Esophagus muscularis mucosa (tissue), 4 donors: ENCODE measurements around the gene HSPB6. TPM values are rescaled to one million over a fixed set of nuclear protein-coding genes. Genes with fewer than 3 reads are reported as not detected.

Experiments used
- DNase-seq: peaks from one replicate; pipeline ENCODE4 v3.0.0-alpha.2; 2017; ENCODE audit errors: extremely low spot score
- H3K27ac ChIP-seq, 4 donors: fragments of 200-600 bp; sonication (generic); replicated peaks in 1 of 4; 1 replicate in 3 of 4; 2 replicates in 1 of 4; pipeline ENCODE4 v1.5.1; 2016 to 2019; ENCODE audit warnings: mild to moderate bottlenecking in 1 of 4
- H3K27me3 ChIP-seq, 4 donors: fragments of 200-600 bp; sonication (generic); one replicate each; pipeline versions ENCODE4 v1.5.1 to v1.6.0; 2016 to 2019
- H3K36me3 ChIP-seq, 4 donors: fragments of 200-600 bp; sonication (generic); one replicate each; pipeline ENCODE4 v1.5.1; 2016 to 2019
- H3K4me1 ChIP-seq, 4 donors: fragments of 200-600 bp; sonication (generic); one replicate each; pipeline ENCODE4 v1.5.1; 2016 to 2019
- H3K4me3 ChIP-seq, 4 donors: fragments of 200-600 bp; sonication (generic); 1 replicate in 2 of 4; 2 replicates in 2 of 4; pipeline ENCODE4 v1.5.1; 2016 to 2019; ENCODE audit warnings: mild to moderate bottlenecking in 4 of 4, moderate library complexity in 1 of 4
- H3K9me3 ChIP-seq, 4 donors: fragments of 200-600 bp; sonication (generic); 1 replicate in 3 of 4; 2 replicates in 1 of 4; pipeline ENCODE4 v1.5.1; 2016 to 2019
- CTCF ChIP-seq, 3 experiments: fragments of 200-600 bp in 2 of 3; fragments of 450-650 bp in 1 of 3; sonication (generic) in 2 of 3; IDR thresholded peaks; one replicate each; pipeline ENCODE4 v1.5.1; 2017 to 2019; ENCODE audit warnings: antibody characterized with exemption in 3 of 3, mild to moderate bottlenecking in 2 of 3, moderate library complexity in 1 of 3
- EP300 ChIP-seq: sonication (generic); formaldehyde crosslinking; IDR thresholded peaks from one replicate; pipeline ENCODE4 v1.6.1; 2017; ENCODE audit warnings: antibody characterized with exemption
- POLR2A ChIP-seq: fragments of 450-650 bp; IDR thresholded peaks from one replicate; pipeline ENCODE4 v1.6.1; 2017; ENCODE audit warnings: antibody characterized with exemption, moderate library complexity, mild to moderate bottlenecking, low read depth
- POLR2AphosphoS5 ChIP-seq, 2 donors: sonication (generic); formaldehyde crosslinking; IDR thresholded peaks; one replicate each; pipeline ENCODE4 v1.6.1; 2017; ENCODE audit warnings: antibody characterized with exemption in 2 of 2
- WGBS: methylation state at CpG from one replicate; pipeline ENCODE4 v1.1.5; 2018; 5-methylcytosine and 5-hydroxymethylcytosine counted together
- intact Hi-C: fragments of 100-400 bp; cut with DNase I; formaldehyde crosslinking; loops from one replicate; pipeline ENCODE4 v1.15.1; 2023
- total RNA-seq, 4 donors: library from RNA; depleted of rRNA; stranded (reverse); fragments of >200 nt; gene quantifications; one replicate each; pipeline versions ENCODE4 v1.1.0 to v1.2.1, GENCODE V29; 2016

Gene HSPB6
- total RNA-seq, 4 donors from 2014 or later: 64.4 to 146 (median 105) TPM

- peak in 1 of 2 donors; percentile 8 for TF ChIP-seq POLR2AphosphoS5 (IDR thresholded peaks at IDR 0.05)
- no peak for TF ChIP-seq POLR2A
- H3K36me3 ChIP-seq: peaks cover 51 to 75% (median 71%) of the 10 kb centered on the region in 4 donors
- H3K4me3 ChIP-seq: no peak overlapping the region
- H3K27me3 ChIP-seq: no peaks in the 10 kb centered on the region
- 91% methylated on average over 20 of the region's 22 CpGs for WGBS
- intact Hi-C loops: no loop called here
- H3K4me1 ChIP-seq: peaks cover 14 to 36% (median 24%) of the 10 kb centered on the region in 4 donors
- H3K27ac ChIP-seq: peak overlapping the region in 1 of 4 donors; percentile 30
- H3K9me3 ChIP-seq: no peaks in the 10 kb centered on the region
- no peak for DNase-seq
Observed at GRCh38 chr19:35736913-35737886, 19.6 kb downstream of the HSPB6 start.

- TF ChIP-seq POLR2AphosphoS5 (IDR thresholded peaks at IDR 0.05) (no peak), POLR2A (no peak), EP300 (no peak), CTCF (IDR thresholded peaks at IDR 0.05) (no peak)
- H3K36me3 ChIP-seq: peaks cover 74 to 95% (median 93%) of the 10 kb centered on the region in 4 donors
- WGBS: 80% methylated on average over 5 of the region's 5 CpGs
- no peak overlapping the region for H3K4me3 ChIP-seq
- no peak overlapping the region for H3K27ac ChIP-seq
- H3K27me3 ChIP-seq: no peaks in the 10 kb centered on the region
- intact Hi-C loops: no loop called here
- H3K9me3 ChIP-seq: no peaks in the 10 kb centered on the region
- no peak for DNase-seq
- H3K4me1 ChIP-seq: peaks cover 5 to 15% (median 8%) of the 10 kb centered on the region in 4 donors
Observed at GRCh38 chr19:35734889-35735288, 21.9 kb downstream of the HSPB6 start.

- Histone ChIP-seq H3K4me1 (peaks cover 0 to 8% (median 2%) of the 10 kb centered on the region in 4 donors), H3K27ac (no peak overlapping the region), H3K9me3 (no peaks in the 10 kb centered on the region), H3K4me3 (no peak overlapping the region), H3K36me3 (peaks cover 80 to 100% (median 98%) of the 10 kb centered on the region in 4 donors), H3K27me3 (no peaks in the 10 kb centered on the region)
- intact Hi-C loops: no loop called here
- TF ChIP-seq POLR2A (no peak), EP300 (no peak), POLR2AphosphoS5 (IDR thresholded peaks at IDR 0.05) (no peak), CTCF (IDR thresholded peaks at IDR 0.05) (no peak)
- DNase-seq: no peak
- 95% methylated on average over 8 of the region's 8 CpGs for WGBS
Observed at GRCh38 chr19:35734273-35734672, 22.6 kb downstream of the HSPB6 start.

- no peak for TF ChIP-seq EP300
- TF ChIP-seq POLR2AphosphoS5 (IDR thresholded peaks at IDR 0.05): no peak
- TF ChIP-seq CTCF (IDR thresholded peaks at IDR 0.05): no peak
- TF ChIP-seq POLR2A: no peak
- Histone ChIP-seq H3K27ac (no peak overlapping the region), H3K4me3 (no peak overlapping the region), H3K36me3 (peaks cover 85 to 100% (median 98%) of the 10 kb centered on the region in 4 donors), H3K4me1 (peaks cover 0 to under 1% (median 0%) of the 10 kb centered on the region in 4 donors), H3K9me3 (no peaks in the 10 kb centered on the region), H3K27me3 (no peaks in the 10 kb centered on the region)
- WGBS: 81% methylated on average over 12 of the region's 35 CpGs
- no peak for DNase-seq
- intact Hi-C loops: no loop called here
Observed at GRCh38 chr19:35733180-35734125, 23.4 kb downstream of the HSPB6 start.
